OCI-LY3 (cell line): ENCODE results near the gene GADD45G.
A peak's percentile ranks its signal among the peaks of the same experiment; 100 is the strongest.

Source experiments
- H2AFZ ChIP-seq: fragments of 200-600, 300-600 bp; shearing (Covaris generic); 2 replicates; pipeline ENCODE4 v1.6.0; 2014; ENCODE audit warnings: antibody characterized with exemption, low read depth, low read length
- H3K27ac ChIP-seq: fragments of 200-600, 300-600 bp; sonication (generic); 2 replicates; pipeline ENCODE4 v1.5.1; 2014; ENCODE audit warnings: mild to moderate bottlenecking, low read length, moderate library complexity, mixed read lengths
- H3K27me3 ChIP-seq: fragments of 200-600, 300-600 bp; sonication (generic); 2 replicates; pipeline ENCODE4 v1.6.1; 2014; ENCODE audit warnings: low read depth, low read length, mixed read lengths
- H3K36me3 ChIP-seq: fragments of 200-600, 300-600 bp; sonication (generic); replicated peaks from 2 replicates; pipeline ENCODE3; 2014; ENCODE audit warnings: low read depth, low read length, mixed read lengths
- H3K4me1 ChIP-seq: fragments of 300-600, 200-600 bp; sonication (generic); 2 replicates; pipeline ENCODE4 v1.6.1; 2014; ENCODE audit warnings: low read length, mixed read lengths
- H3K4me2 ChIP-seq: fragments of 200-600, 300-600 bp; sonication (generic); 2 replicates; pipeline ENCODE4 v1.6.1; 2014; ENCODE audit warnings: low read length, mixed read lengths
- H3K4me3 ChIP-seq: fragments of 300-600, 200-600 bp; sonication (generic); 2 replicates; pipeline ENCODE4 v1.5.1; 2014; ENCODE audit warnings: antibody characterized with exemption, mild to moderate bottlenecking, low read length, moderate library complexity
- H3K79me2 ChIP-seq: fragments of 300-600, 200-600 bp; shearing (Covaris generic); 2 replicates; pipeline ENCODE4 v1.6.1; 2014; ENCODE audit warnings: mild to moderate bottlenecking, low read length, mixed read lengths
- H3K9ac ChIP-seq: fragments of 300-600, 200-600 bp; shearing (Covaris generic); 2 replicates; pipeline ENCODE4 v1.6.0; 2014; ENCODE audit warnings: mild to moderate bottlenecking, low read length, moderate library complexity
- H3K9me3 ChIP-seq: fragments of 200-600, 300-600 bp; shearing (Covaris generic); 2 replicates; pipeline ENCODE4 v1.6.1; 2014; ENCODE audit warnings: low read length, mixed read lengths; ENCODE audit not compliant: insufficient read depth
- H4K20me1 ChIP-seq: fragments of 200-600, 300-600 bp; sonication (generic); 2 replicates; pipeline ENCODE4 v1.6.1; 2016; ENCODE audit warnings: low read length, mixed read lengths; ENCODE audit not compliant: insufficient read depth
- EZH2phosphoT487 ChIP-seq: fragments of 200-600 bp; shearing (Covaris generic); IDR thresholded peaks from 2 replicates; pipeline ENCODE4 v1.6.1; 2018; ENCODE audit warnings: antibody characterized with exemption, mixed run types, low read depth
- TF ChIP-seq, protein P1 (sequence below): fragments of 200-600, 300-600 bp; sonication (generic); IDR thresholded peaks from 2 replicates; pipeline ENCODE4 v1.5.1; 2014; ENCODE audit warnings: antibody characterized with exemption, low read length, low read depth

Gene GADD45G, protein sequence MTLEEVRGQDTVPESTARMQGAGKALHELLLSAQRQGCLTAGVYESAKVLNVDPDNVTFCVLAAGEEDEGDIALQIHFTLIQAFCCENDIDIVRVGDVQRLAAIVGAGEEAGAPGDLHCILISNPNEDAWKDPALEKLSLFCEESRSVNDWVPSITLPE

DNA sequence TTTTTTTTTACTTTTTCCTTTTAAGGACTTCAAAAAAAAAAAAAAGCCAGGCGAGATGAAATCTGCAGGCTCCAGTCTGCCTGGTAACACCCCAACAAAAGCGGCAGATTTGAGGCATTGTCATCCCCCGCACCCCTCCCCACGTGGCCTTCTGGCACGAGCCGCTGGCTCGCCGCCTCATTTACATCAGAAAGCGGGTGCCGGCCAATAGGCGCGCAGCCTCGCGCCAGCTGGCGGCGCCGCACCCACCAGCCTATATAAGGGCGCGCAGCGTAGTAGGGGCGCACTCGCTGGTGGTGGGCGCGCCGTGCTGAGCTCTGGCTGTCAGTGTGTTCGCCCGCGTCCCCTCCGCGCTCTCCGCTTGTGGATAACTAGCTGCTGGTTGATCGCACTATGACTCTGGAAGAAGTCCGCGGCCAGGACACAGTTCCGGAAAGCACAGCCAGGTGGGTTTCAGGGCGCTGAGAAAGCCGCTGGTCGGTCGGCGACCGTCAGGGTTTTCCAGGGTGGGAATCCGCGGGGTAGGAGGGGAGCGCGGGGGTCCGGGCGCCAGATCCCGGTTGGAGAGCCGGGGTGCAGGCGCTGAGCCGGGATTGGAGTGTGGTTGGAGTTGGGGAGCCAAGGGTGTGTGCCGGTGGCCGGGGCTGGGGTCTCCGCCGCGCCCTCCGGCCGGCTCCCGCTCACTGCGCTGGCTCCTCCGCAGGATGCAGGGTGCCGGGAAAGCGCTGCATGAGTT lies at the start of gene GADD45G:
Gene GADD45G (plus strand): TSS at position 284 of the 736 bp plus-strand sequence. CDS start 110 bp downstream, at position 394.
- no peaks in the 10 kb centered on the region for H3K9me3 ChIP-seq

DNA sequence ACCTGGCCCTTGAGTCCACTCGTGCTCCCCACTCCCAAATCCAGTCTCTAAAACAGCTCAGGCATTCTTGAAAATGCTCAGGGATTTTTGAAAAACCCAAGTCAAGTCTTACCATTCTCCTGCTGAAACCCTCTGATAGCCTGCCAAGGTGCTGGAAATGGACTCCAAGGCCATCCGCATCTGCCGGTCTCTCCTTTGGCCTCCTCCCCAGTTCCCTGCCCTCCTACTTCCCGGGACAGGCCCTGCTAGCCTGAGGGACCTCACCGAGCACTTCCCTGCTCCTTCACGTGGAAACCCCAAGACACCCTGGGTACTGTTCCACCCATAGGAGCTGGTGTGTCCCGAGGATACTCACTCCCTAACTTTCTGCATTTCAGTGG lies 49.8 kb upstream of the GADD45G start:
- Histone ChIP-seq H3K4me3 (no peak overlapping the region), H3K27me3 (peaks cover 54% of the 10 kb centered on the region), H3K9me3 (no peaks in the 10 kb centered on the region)

More for the DNA sequence above, at the start of gene GADD45G:
- TF ChIP-seq, protein P1, sequence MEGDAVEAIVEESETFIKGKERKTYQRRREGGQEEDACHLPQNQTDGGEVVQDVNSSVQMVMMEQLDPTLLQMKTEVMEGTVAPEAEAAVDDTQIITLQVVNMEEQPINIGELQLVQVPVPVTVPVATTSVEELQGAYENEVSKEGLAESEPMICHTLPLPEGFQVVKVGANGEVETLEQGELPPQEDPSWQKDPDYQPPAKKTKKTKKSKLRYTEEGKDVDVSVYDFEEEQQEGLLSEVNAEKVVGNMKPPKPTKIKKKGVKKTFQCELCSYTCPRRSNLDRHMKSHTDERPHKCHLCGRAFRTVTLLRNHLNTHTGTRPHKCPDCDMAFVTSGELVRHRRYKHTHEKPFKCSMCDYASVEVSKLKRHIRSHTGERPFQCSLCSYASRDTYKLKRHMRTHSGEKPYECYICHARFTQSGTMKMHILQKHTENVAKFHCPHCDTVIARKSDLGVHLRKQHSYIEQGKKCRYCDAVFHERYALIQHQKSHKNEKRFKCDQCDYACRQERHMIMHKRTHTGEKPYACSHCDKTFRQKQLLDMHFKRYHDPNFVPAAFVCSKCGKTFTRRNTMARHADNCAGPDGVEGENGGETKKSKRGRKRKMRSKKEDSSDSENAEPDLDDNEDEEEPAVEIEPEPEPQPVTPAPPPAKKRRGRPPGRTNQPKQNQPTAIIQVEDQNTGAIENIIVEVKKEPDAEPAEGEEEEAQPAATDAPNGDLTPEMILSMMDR = no peak
- no peak for TF ChIP-seq EZH2phosphoT487
- peak within 1 kb of the TSS; percentile 100 for H3K4me2 ChIP-seq
- no peak within 1 kb of the TSS for H3K27ac ChIP-seq
- peak within 1 kb of the TSS; percentile 93 for H3K4me3 ChIP-seq
- H3K79me2 ChIP-seq = no peaks in the 10 kb centered on the region
- peaks cover 27% of the 10 kb centered on the region for H3K27me3 ChIP-seq
- H3K9ac ChIP-seq = no peak within 1 kb of the TSS
- H3K36me3 ChIP-seq = no peaks in the 10 kb centered on the region
- H4K20me1 ChIP-seq = no peaks in the 10 kb centered on the region
- no peak within 1 kb of the TSS for H2AFZ ChIP-seq
- 0 out of 2 replicates have a peak, but pooled peaks cover 2% of the 10 kb centered on the region for H3K4me1 ChIP-seq

DNA sequence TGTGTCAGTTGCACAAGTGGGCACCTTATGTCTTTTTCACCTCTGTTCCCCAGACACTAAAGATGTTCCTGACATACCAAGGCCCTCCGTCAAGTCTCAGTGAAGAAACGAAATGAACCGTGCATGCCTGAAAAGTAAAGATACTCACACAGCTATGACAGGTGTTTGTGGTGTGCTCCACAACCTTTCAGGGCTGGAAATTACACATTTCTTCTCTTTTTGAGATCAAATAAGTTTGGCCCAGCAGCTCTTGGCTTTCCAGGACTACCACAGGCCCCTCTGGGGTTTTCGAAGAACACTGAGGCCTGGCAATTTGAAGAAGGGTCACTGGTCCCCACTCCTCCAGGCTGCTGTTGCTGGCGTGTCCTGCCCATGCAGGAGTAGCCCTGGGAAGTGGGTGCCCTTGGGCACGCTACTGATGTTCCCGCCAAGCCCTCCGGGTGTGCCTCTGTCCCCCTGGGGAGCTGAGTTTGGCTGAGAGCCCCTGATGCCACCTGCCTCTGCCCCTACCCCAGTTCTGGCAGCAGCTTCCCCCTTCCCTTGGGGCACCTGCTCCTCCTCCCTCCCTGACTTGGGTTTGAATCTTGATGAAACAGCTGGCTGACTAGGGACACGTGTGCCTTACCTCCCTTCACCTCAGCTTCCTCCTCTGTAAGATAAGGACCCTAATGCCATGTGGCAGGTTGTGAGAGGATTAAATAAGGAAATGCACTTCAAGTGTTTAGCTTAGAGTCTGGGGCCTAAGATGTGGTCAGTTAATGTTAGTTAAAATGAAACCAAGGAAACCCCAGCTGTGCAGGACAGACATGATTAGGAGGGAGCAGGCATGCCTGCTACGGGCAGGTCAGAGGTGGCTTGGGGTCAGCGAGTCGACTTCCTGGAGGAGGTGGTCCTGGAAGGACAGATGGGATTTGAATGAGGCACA lies 49.1 kb upstream of the GADD45G start:
- no peaks in the 10 kb centered on the region for H3K36me3 ChIP-seq
- peaks cover 47% of the 10 kb centered on the region for H3K27me3 ChIP-seq
- H3K9me3 ChIP-seq = no peaks in the 10 kb centered on the region
- H3K4me3 ChIP-seq = peak overlapping the region; percentile 31; the same call in 1 of the 2 replicates
- peaks cover 12% of the 10 kb centered on the region for H3K4me1 ChIP-seq
- peak overlapping the region; percentile 46 for H3K4me2 ChIP-seq
- H3K27ac ChIP-seq = no peak overlapping the region
- TF ChIP-seq EZH2phosphoT487 = no peak
- TF ChIP-seq, protein P1 = no peak
- H3K79me2 ChIP-seq = no peaks in the 10 kb centered on the region
- H2AFZ ChIP-seq = peak overlapping the region; percentile 71
- H4K20me1 ChIP-seq = no peaks in the 10 kb centered on the region
- no peak overlapping the region for H3K9ac ChIP-seq

More for the DNA sequence above, 49.8 kb upstream of the GADD45G start:
- H3K79me2 ChIP-seq = no peaks in the 10 kb centered on the region
- H3K4me2 ChIP-seq = no peak overlapping the region
- no peak overlapping the region for H3K9ac ChIP-seq
- H3K27ac ChIP-seq = no peak overlapping the region
- H3K36me3 ChIP-seq = no peaks in the 10 kb centered on the region
- H3K4me1 ChIP-seq = peaks cover 17% of the 10 kb centered on the region
- no peak for TF ChIP-seq EZH2phosphoT487
- TF ChIP-seq, protein P1 = no peak
- H4K20me1 ChIP-seq = no peaks in the 10 kb centered on the region
- H2AFZ ChIP-seq = no peak overlapping the region
